Left colon (tissue), 2 donors: ENCODE measurements around the gene EHF. TPM values are rescaled to one million over a fixed set of nuclear protein-coding genes. Genes with fewer than 3 reads are reported as not detected.

Source experiments
- ATAC-seq: fragments of 200-7000 bp; cut with Tn5 transposase; one replicate; pipeline ENCODE4 v1.9.1; 2020; ENCODE audit warnings: mild to moderate bottlenecking, moderate library complexity
- DNase-seq, 2 donors: peaks; one replicate each; pipeline ENCODE4 v3.0.0-alpha.2; 2020
- intact Hi-C, 2 donors: fragments of 100-400 bp; cut with DNase I in 1 of 2; cut with micrococcal nuclease in 1 of 2; formaldehyde crosslinking; loops; one replicate each; pipeline versions ENCODE4 v1.11.2 to v1.14.0; 2022; cut with DNase I, micrococcal nuclease
- total RNA-seq, 2 donors: library from RNA; stranded (reverse); fragmentation: NEBNext Ultra II Directional; extraction: Animal tissue kit (Norgen Biotek cat#: 25700); gene quantifications; one replicate each; pipeline ENCODE4 v1.2.1, GENCODE V29; 2021
- donor health status: DM: no; HTN: no; CAD: no.
- donor health status: DM: yes; HTN: yes; CAD: no.

The EHF gene
- total RNA-seq, 2 donors from 2014 or later = 226 to 394 TPM

GRCh38 chr11:34653851-34654482, 33.1 kb downstream of the EHF start:
- DNase-seq = peak in 1 of 2 donors; percentile 71
- intact Hi-C loops = no loop called here
- peak; percentile 74 for ATAC-seq

GRCh38 chr11:34654483-34655334, 33.8 kb downstream of the EHF start:
- intact Hi-C loops = no loop called here
- ATAC-seq = peak; percentile 22
- peak in 1 of 2 donors; percentile 50 for DNase-seq

DNA sequence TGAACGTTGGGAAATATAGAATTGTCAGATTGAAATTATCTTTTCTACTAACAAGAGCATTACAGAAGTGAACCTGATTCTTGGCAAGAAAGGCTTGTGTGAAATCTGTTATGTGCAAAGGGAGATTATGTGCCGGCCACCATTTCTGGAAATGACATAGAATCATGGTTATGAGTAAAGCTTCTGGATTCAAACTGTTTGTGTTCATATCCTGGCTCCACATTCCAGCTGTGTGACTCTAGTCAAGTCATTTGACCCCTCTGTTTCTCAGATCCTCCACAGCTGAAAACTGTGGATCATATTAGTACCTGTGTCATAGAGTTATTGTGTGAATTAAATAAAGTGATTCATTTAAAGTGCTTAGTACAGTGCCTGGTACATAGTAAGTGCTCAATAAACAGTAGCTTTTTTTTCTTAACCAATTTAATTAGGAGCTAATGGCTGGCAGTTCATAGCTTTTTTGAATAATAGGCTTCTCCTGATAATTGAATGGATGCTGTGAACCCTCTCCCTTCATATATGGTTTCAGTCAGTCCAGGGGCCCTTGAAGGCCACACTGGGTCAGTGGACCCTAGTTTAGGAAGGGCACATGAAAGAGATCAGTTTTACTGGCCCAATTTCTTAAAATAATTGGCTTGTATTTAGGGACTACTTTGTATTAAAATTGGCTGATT, 34.6 kb downstream of the EHF start:
- intact Hi-C loops = no loop called here

DNA sequence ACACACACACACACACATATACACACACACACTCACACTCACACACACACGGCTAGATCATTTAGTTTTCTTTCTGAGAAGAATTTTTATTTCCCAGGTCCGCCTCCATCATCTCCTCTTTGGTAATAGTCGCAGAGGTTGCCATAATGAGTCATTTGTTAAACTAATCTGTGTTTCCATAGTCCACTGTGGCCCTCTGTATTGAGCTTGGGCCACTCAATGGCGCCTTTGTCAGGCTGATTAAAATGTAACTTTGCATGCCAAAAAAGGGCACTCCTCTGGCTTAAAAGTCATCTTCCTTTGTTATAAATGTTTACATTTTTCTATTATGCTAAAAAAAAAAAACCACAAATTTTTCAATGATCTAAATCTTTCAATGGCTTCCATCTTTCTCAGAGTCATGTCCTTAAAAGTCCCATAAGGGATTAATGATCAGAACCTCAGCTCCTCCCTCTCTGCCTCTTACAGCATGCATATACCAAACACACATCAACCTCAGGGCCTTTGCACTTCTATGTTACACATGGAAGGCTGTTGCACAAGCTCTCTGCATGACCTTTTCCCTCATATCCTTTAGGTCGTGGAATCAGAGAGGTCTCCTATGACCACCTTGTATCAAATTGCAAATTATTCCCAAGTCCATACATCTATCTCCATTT, 35.3 kb downstream of the EHF start:
- ATAC-seq = peak; percentile 9
- DNase-seq = no peak
- intact Hi-C loops = no loop called here

More for the DNA sequence above, 34.6 kb downstream of the EHF start:
- no peak for ATAC-seq
- DNase-seq = no peak

GRCh38 chr11:34658071-34659015, 37.5 kb downstream of the EHF start:
- no peak for ATAC-seq
- intact Hi-C loops = no loop called here

GRCh38 chr11:34659096-34659733, 38.3 kb downstream of the EHF start:
- no peak for ATAC-seq
- no peak for DNase-seq
- intact Hi-C loops = no loop called here

More at GRCh38 chr11:34658071-34659015, 37.5 kb downstream of the EHF start:
- DNase-seq = no peak

DNA sequence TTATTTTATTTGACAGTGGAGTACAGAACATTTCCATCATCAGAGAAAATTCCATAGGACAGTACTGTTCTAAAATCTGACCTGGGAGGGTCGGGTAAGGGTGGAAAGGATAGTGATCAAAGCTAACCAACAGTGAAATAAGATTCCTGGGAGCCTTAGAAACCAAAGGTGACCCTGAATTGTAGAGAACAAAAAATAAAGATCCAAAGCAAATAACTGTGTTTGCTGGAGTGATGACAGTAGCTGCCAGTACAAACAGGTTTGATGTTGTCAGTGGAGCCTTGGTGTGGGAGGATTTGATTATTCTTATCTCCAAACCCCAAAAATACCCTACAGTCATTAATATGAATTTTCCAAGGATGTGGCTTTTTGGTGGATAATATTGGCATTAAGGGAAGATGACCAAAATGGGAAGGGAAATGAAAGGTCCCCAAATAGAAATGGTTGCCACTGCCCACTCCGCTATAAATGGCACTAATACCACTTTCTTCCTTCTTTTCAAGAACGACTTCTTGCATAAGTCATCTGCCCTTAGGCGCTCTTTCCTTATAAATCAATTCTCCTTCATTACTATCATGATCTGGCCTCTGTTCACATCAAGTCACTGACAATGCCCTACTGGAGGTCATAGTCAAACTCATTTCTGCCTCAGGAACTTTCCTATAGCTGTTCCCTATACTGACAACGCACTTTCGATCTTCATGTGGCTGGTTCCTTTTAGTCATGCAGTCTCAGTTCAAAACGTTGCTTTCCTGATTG, 44.4 kb downstream of the EHF start:
- intact Hi-C loops = no loop called here
- ATAC-seq (peak; percentile 26), DNase-seq (no peak)

- intact Hi-C loops = no loop called here
- DNase-seq = no peak
- ATAC-seq = peak; percentile 40
These were observed 47.1 kb downstream of the EHF start for GRCh38 chr11:34667810-34668582.

GRCh38 chr11:34668583-34669053, 47.7 kb downstream of the EHF start:
- intact Hi-C loops = no loop called here
- ATAC-seq (no peak), DNase-seq (no peak)

- intact Hi-C loops = no loop called here
- ATAC-seq = no peak
- DNase-seq = no peak
These were observed 48.6 kb downstream of the EHF start for GRCh38 chr11:34669458-34669857.

GRCh38 chr11:34671117-34671516, 50.2 kb downstream of the EHF start:
- ATAC-seq = no peak
- DNase-seq = no peak
- intact Hi-C loops = no loop called here

DNA sequence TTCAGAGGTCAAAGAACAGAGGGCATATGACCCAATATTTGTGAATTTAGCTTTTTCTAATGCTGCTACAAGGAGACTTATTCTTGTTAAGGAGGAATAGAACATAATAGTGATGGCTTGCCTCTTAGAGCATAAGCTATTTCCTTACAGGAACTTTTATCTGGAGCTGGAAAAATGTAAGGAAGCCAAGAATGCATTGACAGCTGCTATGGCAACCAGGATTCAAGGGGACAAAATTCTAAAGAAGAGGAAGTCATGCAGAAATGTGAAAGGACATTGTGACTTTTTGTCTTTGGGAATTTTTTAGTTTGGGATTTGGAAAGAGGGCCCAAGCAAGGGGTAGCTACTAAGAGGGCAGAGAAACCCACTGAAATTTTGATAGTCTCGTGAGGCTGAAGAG, 51.1 kb downstream of the EHF start:
- DNase-seq = no peak
- intact Hi-C loops = no loop called here
- ATAC-seq = no peak

DNA sequence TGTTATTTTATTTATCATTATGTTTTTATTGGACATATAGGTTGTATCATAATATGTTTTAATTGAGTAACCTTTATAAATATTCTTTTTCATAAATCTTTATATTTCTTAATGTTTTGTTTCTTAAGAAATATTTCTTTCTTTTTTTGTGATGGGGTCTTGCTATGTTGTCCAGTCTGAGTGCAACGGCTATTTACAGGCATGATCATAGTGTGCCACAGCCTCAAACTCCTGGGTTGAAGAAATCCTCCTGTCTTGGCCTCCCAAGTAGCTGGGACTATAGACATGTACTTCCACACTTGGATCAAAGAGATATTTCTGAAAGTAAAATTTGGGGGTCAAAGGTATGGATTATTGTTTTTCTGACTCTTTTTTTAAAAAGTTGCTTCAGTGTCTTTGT, 53.1 kb downstream of the EHF start:
- DNase-seq = no peak
- intact Hi-C loops = no loop called here
- no peak for ATAC-seq

- ATAC-seq = no peak
- DNase-seq = no peak
- intact Hi-C loops = no loop called here
These were observed 55.3 kb downstream of the EHF start for GRCh38 chr11:34676227-34676626.

DNA sequence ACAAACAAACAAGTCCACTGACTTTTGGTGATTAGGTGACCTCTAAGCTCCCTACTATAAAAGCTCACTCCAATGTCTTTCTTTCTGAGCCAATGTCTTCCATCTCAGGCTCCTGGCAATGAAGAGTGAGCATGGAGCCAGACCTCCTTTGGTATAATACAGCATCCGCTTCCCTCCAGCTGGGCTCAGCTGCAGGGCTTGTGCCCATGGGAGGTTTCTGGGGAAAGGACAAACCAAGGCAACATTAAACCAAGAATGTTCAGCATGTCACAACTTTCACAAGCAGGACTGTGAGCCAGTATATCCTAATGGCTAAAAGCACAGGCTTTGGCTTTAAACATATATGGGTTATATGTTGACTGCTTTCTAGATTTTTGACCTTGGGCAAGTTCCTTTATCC, 58.8 kb downstream of the EHF start:
- intact Hi-C loops = no loop called here
- ATAC-seq = no peak
- no peak for DNase-seq

DNA sequence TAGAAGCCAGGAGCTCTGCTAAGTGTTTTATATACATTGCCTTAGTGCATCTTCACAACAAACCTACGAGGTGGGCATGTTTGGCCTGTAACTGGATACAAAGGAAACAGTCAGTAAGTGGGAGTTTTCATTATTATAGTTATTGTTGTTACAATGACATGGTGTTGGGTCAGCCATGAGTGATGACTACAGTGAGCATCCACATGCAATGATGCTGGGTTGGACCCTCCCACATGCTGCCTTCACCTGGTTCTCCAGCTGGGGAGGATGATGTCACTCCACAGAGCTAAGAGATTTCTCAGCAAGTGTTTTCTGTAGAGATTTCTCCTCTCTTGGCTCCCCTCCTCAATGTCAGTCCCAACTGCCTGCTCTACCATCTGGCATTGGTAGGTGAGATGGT, 59.3 kb downstream of the EHF start:
- ATAC-seq (no peak), DNase-seq (no peak)
- intact Hi-C loops = no loop called here
